GM11168 (cell line): ENCODE measurements around the gene CLEC4E.
"Not testable (repeated sequence)": the region's sequence is repeated elsewhere in the genome, so short reads cannot be mapped to it uniquely, and the experiment has no call there.

Source experiments
- in situ Hi-C: fragments of 300-500 bp; cut with MboI; formaldehyde crosslinking; loops from one replicate; pipeline ENCODE4 v1.12.0; 2022; ENCODE audit warnings: low sequenced_read_pairs; ENCODE audit not compliant: unreplicated experiment

CLEC4E gene

GRCh38 chr12:8544295-8544694 is 3.6 kb upstream of the CLEC4E start:
- in situ Hi-C loops = no loop called here

GRCh38 chr12:8541562-8541961 is 857 bp upstream of the CLEC4E start:
- in situ Hi-C loops = no loop called here

- in situ Hi-C loops = not testable (repeated sequence)
These were observed 2.9 kb downstream of the CLEC4E start for GRCh38 chr12:8537820-8538219.

DNA sequence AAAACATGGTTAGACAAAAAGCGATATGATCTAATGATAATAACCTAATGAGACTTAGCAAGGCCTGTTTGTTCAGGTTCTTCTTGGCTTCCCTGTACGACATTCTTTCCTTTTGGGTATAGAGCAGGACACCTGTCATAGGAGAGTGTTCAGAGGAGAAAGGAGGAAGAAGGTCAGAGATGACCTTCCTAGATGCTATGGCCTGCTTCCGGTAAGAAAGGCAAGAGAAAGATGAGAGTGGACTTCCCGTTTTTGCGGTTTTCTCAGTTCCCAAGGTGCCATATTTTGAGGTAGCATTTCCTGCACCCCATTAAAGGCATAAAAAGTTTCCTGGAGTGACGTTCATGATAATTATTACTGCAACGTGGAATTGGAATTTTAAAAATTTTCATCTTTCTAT is 8.7 kb downstream of the CLEC4E start:
- in situ Hi-C loops = no loop called here

- in situ Hi-C loops = no loop called here
These were observed 13.2 kb downstream of the CLEC4E start for GRCh38 chr12:8527250-8528130.

GRCh38 chr12:8519171-8519570 is 21.5 kb downstream of the CLEC4E start:
- in situ Hi-C loops = no loop called here

GRCh38 chr12:8517971-8518370 is 22.7 kb downstream of the CLEC4E start:
- in situ Hi-C loops = no loop called here

- in situ Hi-C loops = no loop called here
These were observed 27.4 kb downstream of the CLEC4E start, which contains the start of gene CLEC4D for GRCh38 chr12:8513256-8513655. CLEC4D (plus strand) TSS chr12:8513503; CDS start chr12:8513733, 230 bp downstream.

DNA sequence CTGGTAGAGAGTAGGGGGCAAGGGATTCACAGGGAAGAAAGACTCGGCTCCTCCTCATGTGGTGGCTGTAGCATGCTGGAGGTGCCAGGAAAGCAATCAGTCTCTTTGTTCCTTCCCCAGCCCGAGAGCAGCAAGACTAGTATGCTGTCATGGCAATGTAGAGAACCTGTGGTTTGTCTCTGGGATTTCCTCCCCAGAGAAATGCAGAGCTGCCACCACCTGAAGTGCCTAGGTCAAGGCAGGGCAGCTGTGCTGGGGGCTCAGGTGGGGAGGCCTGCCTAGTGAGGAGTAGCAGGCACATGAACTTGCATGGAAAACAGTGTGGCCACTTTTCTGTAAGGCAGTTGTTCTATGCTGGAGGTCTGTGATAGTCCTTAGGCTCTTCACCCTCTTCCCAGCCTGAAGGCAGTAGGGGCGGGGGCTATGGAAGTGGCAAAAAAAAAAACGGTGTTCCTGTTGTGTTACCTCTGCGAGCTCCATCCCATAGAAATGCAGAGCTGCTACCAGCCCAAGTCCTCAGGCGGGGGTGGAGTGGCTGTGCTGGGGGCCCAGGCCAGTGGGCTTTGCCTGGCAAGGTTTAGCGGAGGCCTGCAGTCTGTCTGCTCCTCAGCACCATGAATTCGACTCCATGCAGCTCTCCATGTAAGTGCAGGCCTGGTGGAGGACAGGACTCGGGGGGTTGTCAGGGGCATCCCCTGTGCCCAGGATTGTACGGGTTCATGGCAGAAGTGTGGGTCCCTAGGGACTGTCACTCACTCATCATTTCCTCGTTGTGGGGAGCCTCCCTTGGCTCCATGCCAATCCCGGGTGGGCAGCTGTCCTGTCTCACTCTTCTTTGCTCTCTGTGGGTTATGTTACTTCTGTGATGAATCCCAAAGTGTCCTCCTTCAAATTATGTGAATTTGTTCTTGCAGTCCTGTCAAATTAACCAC is 31.5 kb downstream of the CLEC4E start:
- in situ Hi-C loops = no loop called here

DNA sequence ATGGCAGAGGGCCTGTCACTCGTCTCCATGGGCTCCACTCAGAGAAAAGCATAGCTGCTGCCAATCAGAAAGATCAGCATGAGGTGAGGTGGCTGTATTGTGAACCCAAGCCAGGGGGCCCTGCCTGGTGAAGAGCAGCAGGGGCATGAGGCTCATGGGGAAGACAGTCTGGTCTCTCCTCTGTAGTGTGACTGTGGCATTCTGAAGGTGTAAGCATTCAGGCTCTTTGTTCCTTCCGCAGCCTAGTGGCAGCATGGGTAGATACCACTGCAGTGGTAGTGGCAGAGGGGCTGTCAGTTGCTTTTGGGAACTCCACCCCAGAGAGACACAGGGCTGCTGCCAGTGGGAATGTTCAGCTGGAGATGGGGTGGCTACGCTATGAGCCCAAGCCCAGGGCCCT is 32.5 kb downstream of the CLEC4E start:
- in situ Hi-C loops = no loop called here

GRCh38 chr12:8507596-8507995 is 33.1 kb downstream of the CLEC4E start:
- in situ Hi-C loops = no loop called here

- in situ Hi-C loops = no loop called here
These were observed 36.4 kb downstream of the CLEC4E start for GRCh38 chr12:8504351-8504750.

DNA sequence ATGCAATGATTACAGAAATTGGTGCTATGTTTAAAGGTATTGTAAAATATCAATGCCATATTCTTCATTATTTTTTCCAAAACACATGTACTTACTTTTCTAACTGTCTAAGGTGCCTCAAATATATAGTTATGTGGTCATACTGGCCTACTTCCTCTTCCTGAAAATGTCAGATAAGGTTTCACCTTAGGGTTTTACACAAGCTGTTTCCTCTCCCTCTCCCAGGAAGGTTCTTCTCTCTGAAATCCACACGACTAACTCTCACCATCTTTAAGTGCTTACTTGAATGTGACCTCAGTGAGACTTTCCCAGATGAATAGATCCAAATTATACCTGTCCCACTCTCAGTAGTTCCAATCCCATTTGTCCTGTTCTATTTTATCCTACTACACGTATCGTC is 39.0 kb downstream of the CLEC4E start:
- in situ Hi-C loops = no loop called here

DNA sequence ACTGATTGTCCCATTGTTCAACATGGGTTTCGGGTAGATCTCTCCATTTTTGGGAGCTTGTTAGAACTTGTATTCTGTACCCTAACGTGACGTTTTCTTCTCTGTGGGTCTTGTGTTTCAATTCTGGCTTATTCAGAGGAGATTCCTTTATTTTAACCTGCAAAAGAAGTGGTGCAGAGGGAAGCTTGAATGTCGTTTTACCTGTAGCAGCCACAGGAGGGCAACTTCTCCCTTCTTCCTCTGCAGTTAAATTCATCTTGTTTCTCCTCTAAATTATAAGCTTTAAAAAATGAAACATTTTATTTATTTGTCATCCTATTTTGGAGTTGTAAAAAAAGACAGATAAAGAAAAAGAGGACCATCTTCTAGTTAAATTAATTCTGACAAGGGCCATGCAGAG is 41.1 kb downstream of the CLEC4E start:
- in situ Hi-C loops = no loop called here

DNA sequence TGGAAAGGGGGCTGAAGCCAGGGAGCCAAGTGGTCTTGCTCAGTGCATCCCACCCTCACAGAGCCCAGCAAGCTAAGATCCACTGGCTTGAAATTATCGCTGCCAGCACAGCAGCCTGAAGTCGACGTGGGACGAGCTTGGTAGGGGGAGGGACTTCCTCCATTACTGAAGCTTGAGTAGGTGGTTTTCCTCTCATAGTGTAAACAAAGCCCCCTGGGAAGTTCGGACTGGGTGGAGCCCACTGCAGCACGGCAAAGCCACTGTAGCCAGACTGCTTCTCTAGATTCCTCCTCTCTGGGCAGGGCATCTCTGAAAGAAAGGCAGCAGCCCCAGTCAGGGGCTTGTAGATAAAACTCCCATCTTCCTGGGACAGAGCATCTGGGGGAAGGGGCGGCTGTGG is 44.6 kb downstream of the CLEC4E start:
- in situ Hi-C loops = not testable (repeated sequence)

DNA sequence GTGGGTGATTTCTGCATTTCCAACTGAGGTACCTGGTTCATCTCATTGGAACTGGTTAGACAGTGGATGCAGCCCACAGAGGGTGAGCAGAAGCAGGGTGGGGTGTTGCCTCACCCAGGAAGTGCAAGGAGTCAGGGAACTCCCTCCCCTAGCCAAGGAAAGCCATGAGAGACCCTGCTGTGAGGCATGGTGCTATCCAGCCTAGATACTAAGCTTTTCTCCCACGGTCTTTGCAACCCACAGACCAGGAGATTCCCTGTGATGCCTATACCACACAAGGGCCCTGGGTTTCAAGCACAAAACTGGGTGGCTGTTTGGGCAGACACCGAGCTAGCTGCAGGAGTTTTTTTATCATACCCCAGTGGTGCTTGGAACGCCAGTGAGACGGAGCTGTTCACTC is 45.0 kb downstream of the CLEC4E start:
- in situ Hi-C loops = not testable (repeated sequence)

DNA sequence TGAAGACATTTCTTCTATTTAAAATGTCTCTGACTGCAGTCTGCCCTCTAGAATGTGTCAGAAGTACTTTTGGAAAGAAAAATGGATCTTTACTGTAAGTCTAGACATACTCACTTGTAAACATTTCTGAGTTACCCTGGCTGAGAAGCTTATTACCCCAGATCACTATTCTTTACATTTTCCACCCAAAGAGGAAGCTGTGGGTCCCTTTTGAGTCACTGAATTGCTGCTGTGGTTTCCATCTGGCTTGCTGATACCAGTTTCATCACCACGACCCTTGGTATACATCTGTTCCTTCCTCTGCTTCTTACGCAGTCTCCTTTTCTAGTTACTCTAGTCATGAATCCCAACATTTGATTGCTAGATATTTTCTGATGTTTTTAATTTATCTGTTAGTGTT is 47.6 kb downstream of the CLEC4E start:
- in situ Hi-C loops = no loop called here

GRCh38 chr12:8491646-8492530 is 48.8 kb downstream of the CLEC4E start:
- in situ Hi-C loops = no loop called here
